Stimulated activated CD4-positive, alpha-beta T cell treated with anti-CD3 and anti-CD28 coated beads, TNF-alpha, amount 100 ng/mL, for 1 hour (primary cell): ENCODE results near the gene MED26.

Experiments
- DNase-seq, 3 donors: peaks; one replicate each; pipeline ENCODE4 v3.0.0-alpha.2; 2020; ENCODE audit warnings: low read depth in 3 of 3, low spot score in 1 of 3

MED26 gene

GRCh38 chr19:16614941-16615340, 13.1 kb downstream of the MED26 start:
- no peak for DNase-seq

DNA sequence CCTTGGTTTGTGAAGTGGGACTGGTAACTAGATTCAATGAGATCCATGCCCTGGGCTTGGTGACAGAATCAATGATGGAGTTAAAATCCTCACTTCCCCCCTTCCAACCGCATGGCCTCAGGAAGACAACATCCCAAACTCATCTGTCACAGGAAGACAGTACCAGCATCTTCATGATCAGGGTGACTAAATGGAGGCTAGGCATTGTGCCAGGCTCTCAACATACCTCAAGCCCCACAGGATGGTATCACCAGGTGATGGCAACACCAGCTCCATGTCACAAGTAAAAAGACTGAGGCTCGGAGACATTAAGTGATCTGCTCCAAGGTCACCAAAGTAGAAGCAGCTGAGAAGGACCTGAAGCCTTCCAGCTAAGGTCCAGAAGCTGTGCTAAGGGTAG, 14.2 kb downstream of the MED26 start:
- no peak for DNase-seq

GRCh38 chr19:16612636-16613035, 15.4 kb downstream of the MED26 start:
- DNase-seq: no peak

DNA sequence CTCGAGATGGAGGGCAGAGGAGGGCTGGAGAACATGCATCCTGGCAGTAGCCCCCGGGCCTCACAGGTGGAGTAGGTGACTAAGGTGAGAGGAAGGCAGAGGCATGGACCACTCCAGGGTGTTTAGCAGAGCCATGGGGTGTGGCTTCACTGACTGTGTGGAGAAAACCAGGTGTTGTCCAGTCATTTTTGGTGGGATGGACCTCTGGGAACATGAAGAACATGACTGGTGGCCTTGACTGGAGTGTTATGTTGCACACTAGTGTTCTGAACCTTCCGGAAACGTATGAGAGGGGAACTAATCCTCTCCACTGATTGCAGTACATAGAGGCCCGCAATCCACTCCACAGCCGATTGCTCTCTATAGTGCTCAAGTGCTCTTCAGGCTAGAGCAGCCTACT, 16.9 kb downstream of the MED26 start:
- DNase-seq: no peak

GRCh38 chr19:16609511-16610200, 18.3 kb downstream of the MED26 start:
- no peak for DNase-seq

DNA sequence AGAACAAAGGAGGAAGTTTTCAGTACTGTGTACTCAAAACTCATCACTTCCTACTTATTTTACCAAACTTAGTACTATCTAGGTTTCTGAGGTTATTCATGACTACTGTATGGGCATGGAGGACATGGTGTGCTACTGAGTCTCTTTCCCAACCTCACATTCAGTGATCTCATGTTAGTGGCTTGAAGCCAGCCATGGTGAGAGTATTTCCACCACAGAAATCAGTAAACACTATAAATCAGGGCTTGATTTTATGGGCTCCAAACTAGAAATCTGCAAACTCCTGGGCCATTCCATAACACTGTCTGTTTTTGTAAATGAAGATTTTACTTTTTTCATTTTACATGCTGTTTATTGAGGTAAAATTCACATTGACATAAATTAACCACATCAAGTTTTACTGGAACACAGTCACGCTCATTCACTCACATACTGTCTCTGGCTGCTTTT, 19.7 kb downstream of the MED26 start:
- DNase-seq: no peak

GRCh38 chr19:16607819-16608218, 20.2 kb downstream of the MED26 start:
- no peak for DNase-seq

DNA sequence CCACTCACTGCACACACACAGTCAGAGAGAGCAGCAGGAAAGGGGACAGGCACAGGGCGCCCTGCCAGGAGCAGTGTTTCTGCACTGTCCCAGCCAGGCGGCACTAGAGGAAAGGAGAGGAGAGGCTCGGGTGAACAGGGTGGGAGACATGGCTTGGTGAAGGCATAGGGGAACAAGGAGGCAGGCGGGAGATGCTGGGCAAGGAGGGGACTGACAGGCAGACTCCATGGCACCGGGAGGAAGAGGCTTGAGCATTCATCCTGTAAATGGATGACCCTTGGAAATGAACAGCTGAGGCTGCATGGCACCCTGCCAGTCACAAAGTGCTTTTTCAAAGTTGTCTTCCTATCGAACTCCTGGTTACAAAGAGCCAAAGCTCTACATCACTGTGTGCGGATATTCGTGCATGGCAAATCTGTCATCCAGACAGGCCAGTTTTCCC, 22.4 kb downstream of the MED26 start:
- DNase-seq: no peak

- DNase-seq: no peak
Measured at GRCh38 chr19:16605115-16605514, 22.9 kb downstream of the MED26 start.

DNA sequence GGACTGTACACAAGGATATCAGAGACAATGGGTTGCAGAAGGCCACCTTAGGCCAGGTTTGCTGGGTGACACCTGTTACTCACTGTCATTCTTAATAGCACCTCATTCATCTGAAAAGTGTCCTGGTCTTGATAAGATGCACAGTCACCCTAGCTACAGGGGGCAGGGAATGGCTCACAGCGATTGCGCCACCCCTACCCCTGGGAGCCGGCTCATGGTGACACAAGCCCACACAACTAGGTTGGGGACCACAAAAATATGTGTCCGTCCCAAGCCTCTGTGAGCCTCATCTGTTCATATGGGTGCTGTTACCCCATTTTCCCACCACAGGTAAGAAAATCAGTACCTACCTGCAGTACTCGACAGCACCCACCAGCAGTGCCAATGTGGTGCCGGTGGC, 23.4 kb downstream of the MED26 start:
- no peak for DNase-seq

GRCh38 chr19:16603090-16603489, 24.9 kb downstream of the MED26 start:
- no peak for DNase-seq

- no peak for DNase-seq
Measured at GRCh38 chr19:16601378-16602052, 26.5 kb downstream of the MED26 start.

DNA sequence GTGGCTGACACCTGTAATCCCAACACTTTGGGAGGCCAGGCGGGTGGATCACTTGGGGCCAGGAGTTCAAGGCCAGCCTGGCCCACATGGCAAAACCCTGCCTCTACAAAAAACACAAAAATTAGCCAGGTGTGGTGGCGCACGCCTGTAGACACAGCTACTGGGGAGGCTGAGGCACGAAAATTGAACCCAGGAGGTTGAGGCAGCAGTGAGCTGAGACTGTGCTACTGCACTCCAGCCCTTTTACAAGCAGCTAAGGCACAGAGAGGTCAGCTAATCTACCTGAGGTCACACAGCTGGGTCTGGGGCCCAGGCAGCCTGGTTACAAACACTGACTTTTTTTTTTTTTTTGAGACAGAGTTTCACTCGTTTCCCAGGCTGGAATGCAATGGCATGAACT, 27.2 kb downstream of the MED26 start:
- DNase-seq: no peak

DNA sequence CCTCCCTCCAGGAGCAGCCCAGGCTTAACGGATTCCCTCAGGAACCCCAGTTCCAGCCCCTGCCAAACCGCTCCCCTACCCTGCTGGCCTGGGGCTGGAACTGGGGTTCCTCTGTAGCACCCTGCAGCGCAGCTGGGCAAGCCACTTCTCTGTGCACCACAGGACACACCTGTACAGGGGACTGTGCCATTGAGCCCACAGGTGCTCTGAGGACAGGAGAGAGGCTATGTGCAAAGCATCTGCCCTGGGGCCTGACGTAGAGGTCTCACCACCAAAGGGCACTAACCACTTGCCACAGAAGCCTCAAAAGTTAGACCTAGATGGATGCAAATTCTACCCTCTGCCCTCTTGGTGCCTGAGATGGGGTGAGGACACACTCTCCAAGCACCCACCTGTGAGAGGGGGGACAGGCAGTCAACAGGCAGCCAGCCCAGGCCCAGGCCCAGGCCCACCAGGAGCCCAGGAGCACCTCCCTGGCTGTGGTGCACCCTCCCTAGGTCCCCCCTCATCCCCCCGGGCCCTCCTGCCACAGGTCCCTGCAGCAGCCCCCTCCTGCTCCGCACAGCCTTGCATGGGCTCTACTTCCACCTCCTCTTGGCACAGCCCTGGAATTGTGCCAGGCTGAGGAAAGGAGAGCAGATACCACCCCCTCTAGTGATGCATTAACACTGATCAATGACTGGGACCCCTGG, 28.2 kb downstream of the MED26 start:
- no peak for DNase-seq

DNA sequence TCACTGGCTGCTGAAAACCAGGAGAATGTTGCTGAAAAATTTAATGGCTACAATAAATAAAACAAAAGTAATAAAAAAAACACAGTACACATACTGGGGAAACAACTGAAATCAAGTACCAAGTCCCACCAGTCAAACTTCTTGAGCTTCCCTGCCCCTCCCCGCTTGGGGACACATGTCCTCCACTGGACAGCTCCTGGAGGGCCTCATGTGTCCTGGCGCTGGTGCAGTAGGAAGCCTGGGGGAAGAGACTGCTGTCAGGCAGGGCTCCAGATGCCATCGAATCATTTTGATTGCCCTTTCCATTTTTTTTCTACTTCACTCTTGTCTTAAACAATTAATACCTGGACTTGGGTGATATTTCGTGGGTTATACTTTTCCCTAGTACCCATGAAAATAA, 29.2 kb downstream of the MED26 start:
- no peak for DNase-seq

- no peak for DNase-seq
Measured at GRCh38 chr19:16596399-16596798, 31.6 kb downstream of the MED26 start.

DNA sequence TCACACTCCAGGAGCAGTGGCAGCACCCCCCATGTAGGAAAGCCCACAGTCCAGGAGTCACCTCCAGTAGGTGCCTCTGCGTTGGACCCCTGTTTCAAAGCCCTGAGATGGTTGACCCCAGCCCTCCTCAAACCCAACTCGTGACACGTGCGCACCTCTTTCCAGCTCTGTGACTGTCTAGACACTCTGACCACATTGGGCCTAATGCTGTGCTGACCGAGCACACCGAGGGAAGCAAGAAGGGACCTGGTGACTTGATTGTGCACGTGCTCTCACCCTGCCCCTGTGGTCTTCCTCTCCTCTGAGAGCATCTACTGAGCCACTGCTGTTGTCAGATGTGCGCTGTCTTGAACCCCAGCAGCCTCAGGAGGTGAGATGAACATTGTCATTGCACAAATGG, 32.9 kb downstream of the MED26 start:
- no peak for DNase-seq

DNA sequence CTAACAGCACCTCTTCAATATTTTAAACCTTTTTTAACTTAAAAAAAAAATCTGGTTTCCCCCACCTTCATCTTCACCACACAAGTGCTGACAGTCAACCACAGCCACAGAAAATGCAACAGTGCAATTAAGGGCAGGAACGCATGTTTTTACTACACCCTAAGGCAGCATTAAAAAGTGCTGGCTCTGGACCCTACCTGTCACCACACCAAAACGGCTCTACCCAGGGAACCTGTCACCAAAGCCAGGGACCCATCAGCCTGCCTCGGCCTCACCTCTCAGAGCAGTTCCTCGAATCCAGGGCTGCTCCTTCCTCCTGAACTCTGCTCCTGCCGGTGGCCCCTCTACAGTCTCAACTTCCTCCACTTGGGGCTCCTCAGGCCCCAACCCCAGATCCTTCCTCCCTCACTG, 33.3 kb downstream of the MED26 start:
- no peak for DNase-seq

DNA sequence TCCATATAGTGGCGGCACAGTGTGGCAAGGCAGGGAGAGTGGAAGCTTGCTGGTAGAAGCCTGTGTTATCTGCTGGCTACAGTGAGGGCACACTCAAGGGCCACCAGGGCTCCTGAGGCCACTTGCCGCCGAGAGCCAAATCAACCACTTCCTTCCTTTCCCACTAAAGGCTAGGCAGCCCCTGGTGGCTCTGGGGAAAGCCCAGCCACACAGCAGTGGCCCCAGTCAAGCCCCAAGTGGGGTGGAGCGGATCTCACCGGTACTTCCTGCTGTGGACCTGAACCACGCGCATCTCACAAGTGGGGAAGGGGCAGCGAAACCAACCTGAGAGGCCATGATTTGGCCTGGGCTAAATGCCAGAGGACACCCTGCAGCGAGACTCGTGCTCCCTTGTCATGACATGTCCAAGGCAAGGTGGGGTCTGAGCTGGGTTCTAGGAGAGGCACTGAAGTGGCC, 33.8 kb downstream of the MED26 start:
- DNase-seq: no peak

GRCh38 chr19:16593181-16593580, 34.8 kb downstream of the MED26 start:
- no peak for DNase-seq

DNA sequence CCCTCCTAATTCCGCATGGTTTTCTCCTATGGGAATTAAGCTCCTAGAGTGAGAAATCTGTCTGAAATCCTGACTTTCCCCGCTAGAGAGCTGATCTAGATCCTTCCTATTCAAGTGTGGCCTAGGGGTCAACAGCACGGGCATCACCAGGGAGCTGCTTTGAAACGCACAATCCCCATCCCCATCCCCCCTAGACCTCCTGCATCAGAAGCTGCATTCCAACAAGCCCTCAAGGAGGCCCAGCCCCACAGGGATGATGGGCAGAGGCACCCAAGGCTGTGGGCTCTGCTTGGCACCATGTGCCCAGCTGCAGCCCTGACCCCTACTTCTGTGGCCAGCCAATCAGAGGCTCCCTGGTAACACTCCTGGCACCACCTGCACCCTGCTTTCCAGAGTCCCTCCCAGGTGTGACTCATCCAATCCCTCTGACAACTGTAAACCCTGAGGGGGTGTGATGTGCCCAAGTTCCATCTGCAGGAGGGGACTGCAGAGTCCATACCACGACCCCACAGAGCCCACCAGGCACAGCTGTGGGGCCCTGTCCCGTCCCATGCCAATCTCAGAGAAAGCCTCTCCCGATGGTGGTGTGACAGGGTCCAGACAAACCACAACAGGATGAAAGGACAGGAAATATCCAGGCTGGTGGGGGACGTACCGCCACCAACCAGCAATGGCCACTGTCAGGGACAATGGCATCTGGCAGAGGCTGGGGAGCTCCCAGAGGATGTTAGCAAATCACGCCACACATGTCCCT, 36.0 kb downstream of the MED26 start:
- no peak for DNase-seq
